H1 (cell line): Measurements from ENCODE around the gene JADE1. TPM values are rescaled to one million over a fixed set of nuclear protein-coding genes. Genes with fewer than 3 reads are reported as not detected.

Experiments used
- CTCF ChIA-PET: fragments of 300-600 bp; sonication (Branson Sonifier 250); formaldehyde crosslinking; loops from one replicate; lab custom pipeline; 2021; ENCODE audit not compliant: partially characterized antibody; lab: Charles Lee
- POLR2A ChIA-PET: fragments of 300-600 bp; sonication (Branson Sonifier 250); formaldehyde crosslinking; loops from one replicate; lab custom pipeline; 2021; ENCODE audit warnings: inconsistent platforms; ENCODE audit not compliant: partially characterized antibody; lab: Charles Lee
- DNase-seq, 2 experiments: peaks; one replicate each; pipeline versions ENCODE4 v3.0.0 to v3.0.0-alpha.2; 2010 to 2022; ENCODE audit warnings: low spot score in 2 of 2, low read depth in 1 of 2, mixed read lengths in 1 of 2
- FAIRE-seq: peaks from 2 replicates; lab custom pipeline; 2011; peaks lifted over from hg19 to GRCh38; lab: Jason Lieb, UNC
- H2AFZ ChIP-seq: 2 replicates; pipeline ENCODE4 v1.8.1; 2012; ENCODE audit warnings: low read length, inconsistent platforms
- H2AK5ac ChIP-seq: 2 replicates; pipeline ENCODE4 v1.6.1; 2013; ENCODE audit warnings: low read depth, low read length
- H2BK120ac ChIP-seq: replicated peaks from 2 replicates; pipeline ENCODE3; 2013; ENCODE audit warnings: low read depth, low read length, inconsistent platforms
- H2BK12ac ChIP-seq: 2 replicates; pipeline ENCODE4 v1.6.1; 2013; ENCODE audit warnings: low read depth, low read length
- H2BK15ac ChIP-seq: 2 replicates; pipeline ENCODE4 v1.6.1; 2013; ENCODE audit warnings: low read length
- H2BK20ac ChIP-seq: 2 replicates; pipeline ENCODE4 v1.6.1; 2013; ENCODE audit warnings: low read length
- H2BK5ac ChIP-seq: 2 replicates; pipeline ENCODE4 v1.6.1; 2013; ENCODE audit warnings: low read depth, low read length
- H3K14ac ChIP-seq: 2 replicates; pipeline ENCODE4 v1.6.1; 2013; ENCODE audit warnings: inconsistent platforms; ENCODE audit not compliant: insufficient read length
- H3K18ac ChIP-seq: 2 replicates; pipeline ENCODE4 v1.6.1; 2013; ENCODE audit warnings: low read length; ENCODE audit errors: extremely low read depth
- H3K23ac ChIP-seq: 2 replicates; pipeline ENCODE4 v1.6.1; 2013; ENCODE audit warnings: inconsistent platforms; ENCODE audit not compliant: insufficient read length
- H3K23me2 ChIP-seq: 2 replicates; pipeline ENCODE4 v1.6.1; 2013; ENCODE audit warnings: low read depth, low read length
- H3K27ac ChIP-seq: 2 replicates; pipeline ENCODE4 v1.6.1; 2011; ENCODE audit warnings: low read depth, low read length, inconsistent platforms
- H3K27me3 ChIP-seq, 4 experiments: replicated peaks in 1 of 4; 1 replicate in 1 of 4; 2 replicates in 3 of 4; pipeline versions ENCODE4 v1.6.1 to v1.8.1; 2011 to 2013; ENCODE audit warnings: low read length in 3 of 4, mild to moderate bottlenecking in 3 of 4, inconsistent platforms in 2 of 4, mixed read lengths in 2 of 4, moderate library complexity in 1 of 4; ENCODE audit not compliant: control insufficient read depth in 3 of 4, insufficient read depth in 3 of 4; ENCODE audit errors: extremely low read depth in 1 of 4
- H3K36me3 ChIP-seq, 4 experiments: 2 replicates each; pipeline versions ENCODE4 v1.6.1 to v1.8.1; 2011 to 2013; ENCODE audit warnings: mild to moderate bottlenecking in 4 of 4, low read length in 3 of 4, moderate library complexity in 2 of 4, control low read depth in 1 of 4, inconsistent platforms in 1 of 4; ENCODE audit not compliant: insufficient read depth in 4 of 4, control insufficient read depth in 2 of 4
- H3K4ac ChIP-seq: replicated peaks from 2 replicates; pipeline ENCODE3; 2013; ENCODE audit warnings: low read length, low read depth, mixed read lengths, inconsistent platforms; ENCODE audit not compliant: insufficient read length
- H3K4me1 ChIP-seq, 4 experiments: replicated peaks in 1 of 4; 1 replicate in 1 of 4; 2 replicates in 3 of 4; pipeline versions ENCODE4 v1.6.1 to v1.8.1; 2011 to 2013; ENCODE audit warnings: low read length in 3 of 4, inconsistent platforms in 2 of 4, mixed read lengths in 1 of 4; ENCODE audit not compliant: insufficient read depth in 4 of 4, control insufficient read depth in 3 of 4
- H3K4me2 ChIP-seq, 2 experiments: 2 replicates each; pipeline versions ENCODE4 v1.6.1 to v1.8.1; 2011 to 2013; ENCODE audit warnings: low read depth in 2 of 2, low read length in 2 of 2, control low read depth in 1 of 2, inconsistent platforms in 1 of 2, mild to moderate bottlenecking in 1 of 2; ENCODE audit not compliant: insufficient read depth in 1 of 2
- H3K4me3 ChIP-seq, 4 experiments: fragments of 200-600, 300-600 bp in 1 of 4; sonication (generic), shearing (Covaris generic), sonication (Bioruptor Twin) in 1 of 4; 2 replicates each; pipeline versions ENCODE4 v1.5.1 to v1.8.1; 2011 to 2016; ENCODE audit warnings: low read length in 4 of 4, low read depth in 3 of 4, control low read depth in 2 of 4, inconsistent platforms in 2 of 4, mild to moderate bottlenecking in 2 of 4, mixed read lengths in 1 of 4, moderate library complexity in 1 of 4; ENCODE audit not compliant: insufficient read depth in 2 of 4; ENCODE audit errors: extremely low read depth in 1 of 4
- H3K56ac ChIP-seq: replicated peaks from 2 replicates; pipeline ENCODE3; 2013; ENCODE audit warnings: low read depth, mild to moderate bottlenecking, mixed read lengths, low read length, inconsistent platforms; ENCODE audit not compliant: insufficient read length
- H3K79me1 ChIP-seq: 2 replicates; pipeline ENCODE4 v1.6.1; 2013; ENCODE audit warnings: low read depth, low read length, control low read depth
- H3K79me2 ChIP-seq, 2 experiments: 2 replicates each; pipeline versions ENCODE4 v1.6.1 to v1.8.1; 2012 to 2013; ENCODE audit warnings: low read length in 2 of 2, mild to moderate bottlenecking in 2 of 2, inconsistent platforms in 1 of 2; ENCODE audit not compliant: insufficient read depth in 2 of 2, control insufficient read depth in 1 of 2
- H3K9ac ChIP-seq, 4 experiments: replicated peaks in 1 of 4; 1 replicate in 1 of 4; 2 replicates in 3 of 4; pipeline versions ENCODE4 v1.6.1 to v1.8.1; 2011 to 2013; ENCODE audit warnings: low read depth in 3 of 4, low read length in 3 of 4, control low read depth in 2 of 4, mild to moderate bottlenecking in 2 of 4, moderate library complexity in 2 of 4, inconsistent platforms in 1 of 4; ENCODE audit errors: extremely low read depth in 1 of 4
- H3K9me3 ChIP-seq, 2 experiments: 2 replicates each; pipeline versions ENCODE4 v1.6.1 to v1.8.1; 2012 to 2013; ENCODE audit warnings: mild to moderate bottlenecking in 2 of 2, moderate library complexity in 2 of 2, control low read depth in 1 of 2, inconsistent platforms in 1 of 2, low read depth in 1 of 2, low read length in 1 of 2, mixed read lengths in 1 of 2; ENCODE audit not compliant: insufficient read depth in 2 of 2
- H4K20me1 ChIP-seq, 2 experiments: replicated peaks in 1 of 2; 2 replicates each; pipeline versions ENCODE3 to v1.8.1; 2011 to 2013; ENCODE audit warnings: inconsistent platforms in 2 of 2, low read length in 2 of 2, mild to moderate bottlenecking in 1 of 2; ENCODE audit not compliant: insufficient read depth in 2 of 2, control insufficient read depth in 1 of 2
- H4K5ac ChIP-seq: 2 replicates; pipeline ENCODE4 v1.6.1; 2013; ENCODE audit warnings: low read length, low read depth, mixed read lengths, inconsistent platforms; ENCODE audit not compliant: insufficient read length
- H4K8ac ChIP-seq: 2 replicates; pipeline ENCODE4 v1.8.0; 2013; ENCODE audit warnings: mild to moderate bottlenecking, moderate library complexity, low read length, inconsistent platforms; ENCODE audit not compliant: insufficient read depth; ENCODE audit errors: extremely low read depth
- H4K91ac ChIP-seq: replicated peaks from 2 replicates; pipeline ENCODE3; 2013; ENCODE audit warnings: low read length, mixed read lengths, inconsistent platforms; ENCODE audit not compliant: insufficient read length
- GTF2F1 ChIP-seq: IDR thresholded peaks from 2 replicates; pipeline ENCODE4 v1.6.1; 2012; ENCODE audit warnings: low read depth, low read length, improper control_type of control experiment, borderline replicate concordance
- NRF1 ChIP-seq: IDR thresholded peaks from 2 replicates; pipeline ENCODE4 v1.6.1; 2011; ENCODE audit warnings: mild to moderate bottlenecking, low read depth, low read length, improper control_type of control experiment
- WGBS, 2 experiments: shearing (Covaris generic) in 1 of 2; methylation state at CpG; one replicate each; pipeline versions ENCODE4 v1.1.6 to v1.1.7; 2013 to 2015; ENCODE audit warnings: low lambda C conversion rate in 2 of 2, mixed read lengths in 2 of 2, inconsistent platforms in 1 of 2, low coverage in 1 of 2, missing lambda C conversion rate in 1 of 2; ENCODE audit not compliant: insufficient replicate concordance in 2 of 2, insufficient coverage in 1 of 2, insufficient read length in 1 of 2; ENCODE audit errors: extremely low coverage in 1 of 2, missing lambda C conversion rate in 1 of 2; 5-methylcytosine and 5-hydroxymethylcytosine counted together
- polyA plus RNA-seq, 7 experiments: library from polyadenylated mRNA; depleted of rRNA in 3 of 7; stranded (reverse) in 5 of 7; unstranded in 2 of 7; fragments of >200 nt in 5 of 7; fragments of 200-250 nt in 2 of 7; gene quantifications; 1 replicate in 5 of 7; 2 replicates in 1 of 7; 4 replicates in 1 of 7; pipeline versions ENCODE4 v1.2.1 to v1.2.3, GENCODE V29; 2011 to 2013; ENCODE audit warnings: missing spikeins in 2 of 7, mixed read lengths in 2 of 7
- total RNA-seq: library from RNA; stranded (reverse); fragmentation: NEBNext Ultra II Directional; extraction: Animal tissue kit (Norgen Biotek cat#: 25700); gene quantifications from 2 replicates; pipeline ENCODE4 v1.2.1, GENCODE V29; 2021

The JADE1 gene
- total and polyA plus RNA-seq, 2 of the 8 experiments (the other 6 are each of a cell fraction or from before 2014, with no cell fraction given) = 37.7 to 213 TPM

GRCh38 chr4:128850252-128850651 lies 40.8 kb downstream of the JADE1 start:
- Histone ChIP-seq H2BK15ac (no peak overlapping the region), H2BK20ac (no peak overlapping the region), H2AK5ac (no peak overlapping the region), H3K23ac (no peak overlapping the region), H4K20me1 (peaks cover 32 to 33% of the 10 kb centered on the region in 2 experiments), H3K36me3 (peaks cover 73 to 100% (median 95%) of the 10 kb centered on the region in 4 experiments), H2BK12ac (no peak overlapping the region), H3K4ac (no peak overlapping the region), H2AFZ (no peak overlapping the region), H3K79me2 (peaks cover 11 to 99% of the 10 kb centered on the region in 2 experiments), H3K9ac (no peak overlapping the region), H3K56ac (no peak overlapping the region), H3K4me1 (0 out of 7 replicates have a peak, but pooled peaks cover 0 to 2% (median 0%) of the 10 kb centered on the region in 4 experiments), H4K8ac (no peak overlapping the region), H3K9me3 (no peaks in the 10 kb centered on the region), H4K5ac (no peak overlapping the region), H2BK120ac (no peak overlapping the region), H3K14ac (no peak overlapping the region), H4K91ac (no peak overlapping the region), H3K79me1 (peaks cover 21% of the 10 kb centered on the region), H2BK5ac (no peak overlapping the region), H3K27me3 (no peaks in the 10 kb centered on the region), H3K23me2 (no peaks in the 10 kb centered on the region), H3K27ac (no peak overlapping the region), H3K4me3 (no peak overlapping the region), H3K4me2 (no peak overlapping the region), H3K18ac (no peak overlapping the region)
- ChIA-PET POLR2A (interaction anchor here (0.6 to 2.3 kb wide), 7 partner anchors 9 to 596 kb away, joined by 3 to 9 read pairs (median 4); no protein-coding TSS in a partner anchor), CTCF (interaction anchor here (0.6 to 2.3 kb wide), 6 partner anchors 9 to 660 kb away, joined by 3 to 8 read pairs (median 4); no protein-coding TSS in a partner anchor)
- 93% methylated on average over 4 of the region's 4 CpGs; no CpG with 5 or more reads in 1 of the 2 experiments for WGBS, 2 experiments
- TF ChIP-seq NRF1 = no peak
- TF ChIP-seq GTF2F1 = no peak
- FAIRE-seq = no peak
- no peak for DNase-seq
